Glomerular endothelial cell (primary cell): Measurements from ENCODE around the gene RADX. TPM values are rescaled to one million over a fixed set of nuclear protein-coding genes. Genes with fewer than 3 reads are reported as not detected.

ENCODE experiments used
- DNase-seq: peaks from one replicate; pipeline ENCODE4 v3.0.0-alpha.2; 2011; ENCODE audit warnings: low read depth, low spot score; ENCODE audit errors: extremely low read depth
- total RNA-seq: library from RNA; depleted of rRNA; stranded (reverse); fragments of >200 nt; gene quantifications from 2 replicates; pipeline ENCODE4 v1.2.3, GENCODE V29; 2015

Gene RADX
- total RNA-seq, 1 donor from 2014 or later, result not detected

- DNase-seq, result no peak
Observed at GRCh38 chrX:106684207-106684606, 72.4 kb downstream of the RADX start.

DNA sequence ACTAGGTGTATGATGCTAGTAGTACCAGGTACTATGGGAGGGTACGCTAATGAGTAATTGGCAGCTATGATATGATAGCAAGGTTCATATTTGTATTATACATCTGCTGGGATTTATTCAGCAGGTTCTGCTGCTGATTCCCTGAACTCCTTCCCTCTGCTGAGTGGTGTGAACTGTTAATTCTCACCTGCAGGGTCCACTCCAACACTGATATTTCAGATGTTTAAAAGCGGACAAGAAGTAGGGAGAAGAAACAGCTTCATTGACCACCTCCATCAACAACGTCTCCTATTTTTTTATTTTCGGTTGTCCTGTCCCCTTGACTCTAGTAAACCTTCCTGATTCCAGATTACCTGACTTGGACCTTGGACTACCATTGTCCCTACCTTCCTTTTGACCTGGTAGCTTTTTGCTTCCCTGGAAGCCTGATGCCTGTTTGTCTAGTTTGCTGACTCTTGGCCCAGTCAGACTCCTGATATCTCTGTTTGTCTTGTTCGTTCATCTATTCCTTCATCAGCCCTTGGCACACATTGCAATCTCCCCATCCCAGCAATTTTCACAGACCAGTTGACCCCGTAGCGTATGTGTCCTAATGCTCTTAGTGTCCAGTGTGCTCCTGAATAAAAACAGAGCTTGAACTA lies 80.8 kb downstream of the RADX start:
- DNase-seq, result no peak

- DNase-seq, result no peak
Observed at GRCh38 chrX:106696502-106696901, 84.7 kb downstream of the RADX start.

DNA sequence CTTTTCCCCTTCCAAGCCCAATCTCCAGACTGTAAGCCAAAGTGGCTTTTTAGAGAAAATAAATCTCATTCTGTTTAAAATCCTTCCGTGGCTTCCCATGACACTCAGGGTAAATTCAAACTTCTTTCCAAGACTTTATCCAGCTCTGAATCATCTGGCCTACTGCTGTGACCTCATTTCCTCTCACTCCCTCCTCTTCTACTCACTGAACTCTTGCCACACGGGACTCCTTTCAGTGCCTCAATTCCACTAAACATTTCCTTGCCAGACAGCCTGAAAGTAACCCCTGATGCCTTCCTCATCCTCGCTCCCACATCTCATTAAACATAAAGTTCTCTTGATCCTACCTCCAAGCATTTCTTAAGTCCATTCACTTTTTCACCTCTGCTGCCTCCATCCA lies 86.9 kb downstream of the RADX start:
- no peak for DNase-seq

DNA sequence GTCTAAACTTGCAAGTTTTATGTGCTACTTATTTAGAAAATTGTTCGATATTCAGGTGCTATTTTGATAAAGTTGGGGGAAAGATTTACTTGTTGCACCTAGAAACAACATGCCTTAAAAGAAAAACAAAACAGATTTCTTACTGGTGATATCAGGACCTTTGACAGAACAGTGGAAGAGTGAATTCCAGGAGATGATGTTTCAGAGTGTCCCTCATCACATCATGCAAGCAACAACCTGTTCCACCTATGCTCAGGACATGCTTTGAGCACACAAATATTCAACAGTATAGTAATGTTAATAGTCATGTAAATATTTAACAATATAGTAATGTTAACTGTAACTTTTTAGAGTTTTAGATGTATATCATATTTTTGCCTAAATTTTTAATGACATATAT lies 90.9 kb downstream of the RADX start:
- no peak for DNase-seq

GRCh38 chrX:106706466-106706865 lies 94.7 kb downstream of the RADX start:
- DNase-seq, result no peak

GRCh38 chrX:106707771-106708454 lies 96.1 kb downstream of the RADX start:
- DNase-seq, result no peak

DNA sequence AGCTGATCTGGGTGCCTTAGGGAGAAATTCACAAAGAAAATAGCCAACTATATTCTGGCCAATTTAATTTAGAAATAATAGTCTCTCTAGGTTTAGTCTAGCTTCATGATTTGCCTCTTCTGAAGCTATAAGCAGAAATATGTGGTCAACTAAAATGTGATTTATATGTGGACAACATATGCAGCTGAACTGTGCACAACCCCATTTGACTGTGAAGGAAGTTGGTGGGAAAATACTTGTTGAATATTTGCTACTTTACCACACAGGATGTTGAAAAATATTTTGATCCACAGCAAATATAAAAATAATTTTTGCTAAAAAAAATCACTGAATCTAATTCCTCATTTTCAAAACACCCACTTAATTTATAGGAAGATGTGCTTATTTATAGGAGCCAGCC lies 99.0 kb downstream of the RADX start:
- DNase-seq, result no peak

- DNase-seq, result no peak
Observed at GRCh38 chrX:106711375-106711774, 99.6 kb downstream of the RADX start.

DNA sequence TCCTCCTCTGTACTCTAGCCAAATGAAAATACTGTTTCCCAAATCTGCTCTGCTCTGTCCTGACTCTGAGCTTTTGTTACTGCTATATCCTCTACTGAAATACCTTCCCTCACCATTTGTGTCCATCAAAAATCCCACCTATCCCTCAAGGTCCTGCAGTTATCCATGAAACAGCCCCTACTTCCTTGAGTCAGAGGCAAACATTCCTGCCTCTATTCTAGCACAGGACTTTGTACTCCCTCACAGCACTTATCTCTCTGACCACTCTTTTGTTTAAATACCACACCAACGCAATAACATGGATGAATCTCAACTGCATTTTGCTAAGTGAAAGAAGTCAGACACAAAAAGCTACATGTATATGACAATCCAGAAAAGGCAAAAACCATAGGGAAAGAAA lies 104.2 kb downstream of the RADX start:
- no peak for DNase-seq

DNA sequence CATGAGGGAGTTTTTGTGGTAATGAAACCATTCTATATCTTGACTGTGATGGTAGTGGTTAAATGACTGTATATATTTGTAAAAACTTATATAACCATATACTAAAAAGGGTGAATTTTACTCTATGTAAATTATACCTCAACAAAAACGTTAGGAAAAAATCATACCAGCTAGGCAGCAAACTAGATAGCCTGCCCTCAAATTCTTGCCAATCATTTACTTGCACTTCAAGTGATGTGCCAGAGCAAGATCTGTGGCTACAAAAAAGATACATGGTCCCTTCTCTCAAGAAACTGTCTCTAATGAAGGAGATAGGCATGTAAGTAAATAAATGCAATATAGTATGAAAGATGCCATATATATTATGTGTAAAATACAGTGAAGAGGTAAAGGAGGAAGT lies 104.7 kb downstream of the RADX start:
- DNase-seq, result no peak

DNA sequence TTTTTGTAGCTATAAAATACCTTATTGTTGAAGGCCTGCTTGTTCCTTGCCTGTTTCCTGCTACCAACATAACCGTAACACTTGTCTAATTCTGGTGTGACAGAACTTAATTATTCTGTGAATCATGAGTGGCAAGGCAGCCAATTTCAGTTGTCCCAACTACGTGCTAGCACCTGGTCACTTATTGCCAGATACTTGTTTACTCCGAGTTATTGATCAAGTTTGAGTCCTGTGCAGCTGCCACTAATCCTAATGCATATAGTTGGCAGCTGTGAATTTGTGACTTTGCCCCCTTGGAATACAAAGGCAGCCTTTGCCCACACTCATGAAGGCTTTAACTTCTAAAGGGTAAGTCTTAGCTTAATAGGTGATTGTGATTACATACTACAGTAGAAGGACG lies 106.9 kb downstream of the RADX start:
- no peak for DNase-seq

GRCh38 chrX:106725931-106726330 lies 114.2 kb downstream of the RADX start:
- DNase-seq, result no peak

GRCh38 chrX:106726485-106727437 lies 115.0 kb downstream of the RADX start, which contains the start of gene RNF128:
Gene RNF128 (plus strand): TSS chrX:106726701. CDS start chrX:106726914, 213 bp downstream.
- no peak for DNase-seq

GRCh38 chrX:106728337-106728736 lies 116.6 kb downstream of the RADX start:
- no peak for DNase-seq

Other genes starting within 250 kb of the RADX start
- gene RNF128, start 114.7 kb downstream of the RADX start, total RNA-seq, result 0.47 and 1.1 TPM in 2 replicates
- gene TBC1D8B, start 190.7 kb downstream of the RADX start, total RNA-seq, result 4.6 and 7.1 TPM in 2 replicates